GM12891 (cell line): ENCODE measurements around the gene RNF113B.

ENCODE experiments used
- DNase-seq: peaks from one replicate; pipeline ENCODE4 v3.0.0; 2011; ENCODE audit warnings: low spot score; ENCODE audit not compliant: insufficient read length
- FAIRE-seq: peaks from 2 replicates; lab custom pipeline; 2011; peaks lifted over from hg19 to GRCh38; lab: Jason Lieb, UNC
- PAX5 ChIP-seq: IDR thresholded peaks from 2 replicates; pipeline ENCODE4 v1.6.1; 2011; ENCODE audit warnings: low read length, moderate library complexity, mild to moderate bottlenecking; ENCODE audit not compliant: insufficient read depth, severe bottlenecking
- POLR2A ChIP-seq: IDR thresholded peaks from 2 replicates; pipeline ENCODE4 v1.6.1; 2011; ENCODE audit warnings: low read depth, low read length, control low read depth
- POLR2AphosphoS5 ChIP-seq: IDR thresholded peaks from 2 replicates; pipeline ENCODE4 v1.6.1; 2011; ENCODE audit warnings: low read depth, low read length, control low read depth
- POU2F2 ChIP-seq: IDR thresholded peaks from 2 replicates; pipeline ENCODE4 v1.6.1; 2011; ENCODE audit warnings: low read depth, mild to moderate bottlenecking, control low read depth, low read length, moderate library complexity
- SPI1 ChIP-seq: IDR thresholded peaks from 2 replicates; pipeline ENCODE4 v1.6.1; 2011; ENCODE audit warnings: low read depth, low read length, control low read depth
- TAF1 ChIP-seq: IDR thresholded peaks from 2 replicates; pipeline ENCODE4 v1.6.1; 2011; ENCODE audit warnings: low read depth, low read length, control low read depth

Gene RNF113B

GRCh38 chr13:98217597-98217996, 40.5 kb upstream of the RNF113B start:
- FAIRE-seq (no peak), DNase-seq (no peak)
- TF ChIP-seq SPI1 (no peak), POLR2A (no peak), PAX5 (no peak), POLR2AphosphoS5 (no peak), TAF1 (no peak), POU2F2 (no peak)

GRCh38 chr13:98216711-98217285, 39.7 kb upstream of the RNF113B start:
- no peak for DNase-seq
- TF ChIP-seq POLR2A (no peak), PAX5 (no peak), POU2F2 (no peak), TAF1 (no peak), SPI1 (no peak), POLR2AphosphoS5 (no peak)
- FAIRE-seq = no peak

GRCh38 chr13:98216135-98216565, 39.1 kb upstream of the RNF113B start:
- DNase-seq = no peak
- FAIRE-seq = no peak
- TF ChIP-seq POU2F2 (no peak), TAF1 (no peak), POLR2A (no peak), POLR2AphosphoS5 (no peak), SPI1 (no peak), PAX5 (no peak)

- FAIRE-seq (no peak), DNase-seq (no peak)
Measured at GRCh38 chr13:98215508-98215907, 38.4 kb upstream of the RNF113B start.

GRCh38 chr13:98214707-98215106, 37.6 kb upstream of the RNF113B start:
- no peak for FAIRE-seq
- TF ChIP-seq TAF1 = no peak
- no peak for TF ChIP-seq SPI1
- no peak for TF ChIP-seq POU2F2
- no peak for TF ChIP-seq PAX5
- no peak for TF ChIP-seq POLR2AphosphoS5
- TF ChIP-seq POLR2A = no peak
- no peak for DNase-seq

More at GRCh38 chr13:98215508-98215907, 38.4 kb upstream of the RNF113B start:
- TF ChIP-seq TAF1 = no peak
- TF ChIP-seq POU2F2 = no peak
- no peak for TF ChIP-seq PAX5

DNA sequence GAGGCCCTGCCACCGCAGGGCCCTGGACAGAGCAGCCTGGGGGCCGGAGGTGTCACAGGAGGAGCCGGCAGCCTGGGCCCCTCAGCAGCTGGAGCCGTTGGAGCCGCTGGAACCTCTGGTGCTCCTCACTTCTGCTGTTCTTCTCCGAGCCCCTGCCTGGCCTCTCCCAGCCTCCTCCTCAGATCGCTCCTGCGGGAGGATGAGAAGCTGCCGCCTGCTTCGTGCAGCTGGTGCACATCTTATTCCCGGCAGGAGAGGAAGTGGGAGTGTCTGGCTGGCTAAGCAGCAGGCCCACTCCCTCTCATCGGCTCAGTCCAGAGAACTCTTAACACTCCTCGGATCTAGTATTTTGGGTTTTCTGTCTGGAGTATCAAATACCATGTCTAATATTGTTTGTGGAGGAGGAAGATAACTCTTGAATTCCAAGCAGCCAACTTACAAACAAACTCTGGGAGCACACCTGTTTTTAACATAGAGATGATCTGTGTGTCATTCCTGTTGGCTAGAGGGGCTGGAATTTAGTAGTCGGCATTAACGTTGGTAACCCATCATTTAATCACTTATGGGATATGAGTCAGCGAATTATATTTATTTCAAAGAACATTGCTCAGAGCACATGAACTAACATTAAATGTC, 37.1 kb upstream of the RNF113B start:
- TF ChIP-seq POLR2A = no peak
- TF ChIP-seq PAX5 = no peak
- no peak for TF ChIP-seq POU2F2
- TF ChIP-seq SPI1 = no peak
- TF ChIP-seq POLR2AphosphoS5 = no peak
- TF ChIP-seq TAF1 = no peak
- no peak for FAIRE-seq

DNA sequence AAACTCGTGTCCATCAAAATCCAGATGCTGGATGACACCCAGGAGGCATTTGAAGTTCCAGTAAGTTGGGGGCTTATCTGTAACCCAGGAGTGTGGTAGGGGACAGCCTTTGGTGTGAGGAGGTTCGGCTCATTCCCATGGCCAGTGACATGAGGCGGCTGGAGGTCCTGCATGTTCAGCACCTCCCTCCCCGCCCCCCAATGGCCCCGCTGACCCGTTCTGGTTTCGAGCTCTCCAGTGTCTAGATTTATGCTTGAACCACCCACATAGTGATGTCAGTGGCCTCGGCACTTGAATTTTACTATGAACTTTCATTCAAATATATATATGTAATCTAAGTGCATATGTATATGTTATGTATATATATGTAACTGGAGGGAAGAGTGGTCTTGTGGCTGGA, 36.3 kb upstream of the RNF113B start:
- no peak for FAIRE-seq
- DNase-seq = no peak
- TF ChIP-seq POLR2AphosphoS5 (no peak), POU2F2 (no peak), POLR2A (no peak), TAF1 (no peak), PAX5 (no peak), SPI1 (no peak)

More for the DNA sequence above, 37.1 kb upstream of the RNF113B start:
- no peak for DNase-seq

- no peak for DNase-seq
- FAIRE-seq = no peak
- TF ChIP-seq TAF1 = no peak
- no peak for TF ChIP-seq POLR2AphosphoS5
- no peak for TF ChIP-seq POLR2A
- TF ChIP-seq SPI1 = no peak
Measured at GRCh38 chr13:98212763-98213162, 35.7 kb upstream of the RNF113B start.

DNA sequence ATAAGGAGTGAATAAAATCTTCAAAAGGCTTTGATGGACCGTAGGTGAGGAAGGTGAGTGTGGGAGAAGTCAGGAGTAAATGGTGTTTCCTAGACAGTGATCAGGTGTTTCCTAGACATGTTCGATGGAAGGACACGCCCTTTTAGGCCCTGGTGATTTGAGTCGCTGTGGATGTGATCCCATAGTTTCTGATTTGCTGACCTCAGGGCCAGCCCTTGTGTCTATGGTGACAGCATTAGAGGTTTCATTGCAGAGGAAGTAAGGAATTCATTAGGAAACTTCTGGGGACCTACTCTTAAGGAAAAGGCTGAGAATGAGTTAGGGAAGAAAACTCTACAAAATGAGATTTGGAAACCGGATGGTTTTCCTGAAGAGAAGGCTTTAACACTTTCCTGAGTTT, 31.5 kb upstream of the RNF113B start:
- FAIRE-seq = no peak
- DNase-seq = no peak
- TF ChIP-seq TAF1 (no peak), POU2F2 (no peak), SPI1 (no peak), POLR2A (no peak), PAX5 (no peak)

DNA sequence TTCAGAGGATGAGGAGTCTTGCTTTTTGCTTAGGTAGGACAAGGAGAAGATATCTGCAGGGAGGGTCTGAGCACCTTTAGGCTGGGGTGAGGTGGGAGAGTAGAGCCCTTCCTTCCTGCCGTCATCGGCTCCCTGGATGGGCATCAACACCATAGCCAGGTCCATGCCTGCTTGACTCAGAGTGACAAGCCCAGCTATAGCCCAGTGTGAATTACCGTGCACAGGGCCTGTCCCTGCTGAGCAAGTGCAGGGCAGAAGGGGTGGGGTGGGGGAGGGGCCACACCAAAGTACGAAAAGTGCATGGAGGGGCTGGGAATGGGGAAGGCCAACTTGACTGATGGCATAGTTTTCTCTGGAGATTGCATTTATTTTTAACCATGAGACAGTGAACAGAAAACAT, 30.3 kb upstream of the RNF113B start:
- FAIRE-seq (no peak), DNase-seq (no peak)
- no peak for TF ChIP-seq SPI1
- no peak for TF ChIP-seq POLR2A
